Neuronal stem cell (in vitro differentiated cells): ENCODE results near the gene DVL2.
A peak's percentile ranks its signal among the peaks of the same experiment; 100 is the strongest.

ENCODE experiments used
- DNase-seq: peaks from one replicate; pipeline ENCODE4 v3.0.0-alpha.2; 2013; ENCODE audit warnings: low spot score
- H2AFZ ChIP-seq: one replicate; pipeline ENCODE4 v1.6.1; 2013; ENCODE audit warnings: mild to moderate bottlenecking, low read length, inconsistent platforms
- H2AK5ac ChIP-seq: 2 replicates; pipeline ENCODE4 v1.6.1; 2013; ENCODE audit warnings: low read depth, mild to moderate bottlenecking, inconsistent platforms, low read length, moderate library complexity, mixed read lengths
- H2BK120ac ChIP-seq: 2 replicates; pipeline ENCODE4 v1.6.1; 2013; ENCODE audit warnings: low read depth, mild to moderate bottlenecking, inconsistent platforms, low read length, moderate library complexity, mixed read lengths
- H2BK12ac ChIP-seq: one replicate; pipeline ENCODE4 v1.6.1; 2013; ENCODE audit warnings: low read length, inconsistent platforms
- H2BK15ac ChIP-seq: 2 replicates; pipeline ENCODE4 v1.6.1; 2013; ENCODE audit warnings: mild to moderate bottlenecking, low read length, inconsistent platforms, mixed read lengths
- H2BK5ac ChIP-seq: one replicate; pipeline ENCODE4 v1.6.1; 2013; ENCODE audit warnings: inconsistent platforms, mild to moderate bottlenecking, low read length, moderate library complexity
- H3K14ac ChIP-seq: one replicate; pipeline ENCODE4 v1.6.1; 2013; ENCODE audit warnings: low read length, inconsistent platforms
- H3K18ac ChIP-seq: 2 replicates; pipeline ENCODE4 v1.6.1; 2013; ENCODE audit warnings: low read length, inconsistent platforms
- H3K23ac ChIP-seq: 2 replicates; pipeline ENCODE4 v1.6.1; 2013; ENCODE audit warnings: low read depth, mild to moderate bottlenecking, mixed read lengths, low read length, inconsistent platforms; ENCODE audit not compliant: poor library complexity
- H3K27ac ChIP-seq: replicated peaks from 3 replicates; pipeline ENCODE4 v1.5.1; 2013; ENCODE audit warnings: low read length, inconsistent platforms
- H3K27me3 ChIP-seq, 3 experiments: 2 replicates each; pipeline ENCODE4 v1.6.1; 2013; ENCODE audit warnings: low read length in 3 of 3, mild to moderate bottlenecking in 2 of 3, inconsistent platforms in 1 of 3, low read depth in 1 of 3, mixed read lengths in 1 of 3, moderate library complexity in 1 of 3; ENCODE audit not compliant: control insufficient read depth in 3 of 3, insufficient read depth in 3 of 3
- H3K36me3 ChIP-seq, 2 donors: replicated peaks in 1 of 2; 2 replicates each; pipeline ENCODE4 v1.6.1; 2013; ENCODE audit warnings: low read length in 2 of 2; ENCODE audit not compliant: control insufficient read depth in 2 of 2, insufficient read depth in 2 of 2
- H3K4ac ChIP-seq: 2 replicates; pipeline ENCODE4 v1.6.1; 2013; ENCODE audit warnings: inconsistent platforms, mild to moderate bottlenecking, low read length, moderate library complexity
- H3K4me1 ChIP-seq, 2 donors: 1 replicate in 1 of 2; 2 replicates in 1 of 2; pipeline ENCODE4 v1.6.1; 2013; ENCODE audit warnings: low read length in 2 of 2, low read depth in 1 of 2; ENCODE audit not compliant: control insufficient read depth in 2 of 2, insufficient read depth in 1 of 2
- H3K4me2 ChIP-seq: one replicate; pipeline ENCODE4 v1.6.1; 2013; ENCODE audit warnings: mild to moderate bottlenecking, low read length, inconsistent platforms; ENCODE audit not compliant: insufficient read depth, poor library complexity, severe bottlenecking
- H3K4me3 ChIP-seq, 2 donors: 2 replicates each; pipeline ENCODE4 v1.5.1; 2013; ENCODE audit warnings: low read length in 2 of 2, mild to moderate bottlenecking in 2 of 2, inconsistent platforms in 1 of 2, moderate library complexity in 1 of 2
- H3K79me1 ChIP-seq: one replicate; pipeline ENCODE4 v1.6.1; 2013; ENCODE audit warnings: low read depth, mild to moderate bottlenecking, inconsistent platforms, low read length, moderate library complexity
- H3K9ac ChIP-seq: one replicate; pipeline ENCODE4 v1.6.1; 2013; ENCODE audit warnings: mild to moderate bottlenecking, low read depth, low read length, inconsistent platforms; ENCODE audit not compliant: poor library complexity
- H3K9me3 ChIP-seq, 2 donors: replicated peaks in 1 of 2; 2 replicates each; pipeline versions ENCODE3 to v1.6.1; 2013; ENCODE audit warnings: low read length in 2 of 2, mild to moderate bottlenecking in 2 of 2, inconsistent platforms in 1 of 2, low read depth in 1 of 2, mixed read lengths in 1 of 2, moderate library complexity in 1 of 2; ENCODE audit not compliant: control insufficient read depth in 2 of 2, insufficient read depth in 1 of 2
- H4K8ac ChIP-seq: one replicate; pipeline ENCODE4 v1.6.1; 2013; ENCODE audit warnings: low read depth, mild to moderate bottlenecking, inconsistent platforms, low read length, moderate library complexity
- H4K91ac ChIP-seq: one replicate; pipeline ENCODE4 v1.6.1; 2013; ENCODE audit warnings: low read length, low read depth, mild to moderate bottlenecking, inconsistent platforms; ENCODE audit not compliant: poor library complexity
- WGBS, 2 donors: extraction: QIAGEN DNeasy Blood & Tissue Kit; methylation state at CpG; one replicate each; pipeline ENCODE4 v1.1.7; 2013; ENCODE audit warnings: missing lambda C conversion rate in 2 of 2, mixed read lengths in 1 of 2; ENCODE audit not compliant: insufficient read length in 2 of 2, insufficient replicate concordance in 1 of 2; ENCODE audit errors: extremely low coverage in 2 of 2; 5-methylcytosine and 5-hydroxymethylcytosine counted together

The DVL2 gene

GRCh38 chr17:7260151-7260550, 25.8 kb upstream of the DVL2 start:
- no peak overlapping the region for H3K14ac ChIP-seq
- H2AK5ac ChIP-seq: peak overlapping the region; percentile 88
- H3K4me3 ChIP-seq: no peak overlapping the region

GRCh38 chr17:7259555-7259889, 25.2 kb upstream of the DVL2 start:
- Histone ChIP-seq H3K36me3 (peaks cover 23 to 61% of the 10 kb centered on the region in 2 donors), H3K9ac (no peak overlapping the region), H2BK120ac (no peak overlapping the region), H3K79me1 (peaks cover 5% of the 10 kb centered on the region), H4K8ac (no peak overlapping the region), H3K4me2 (no peak overlapping the region), H3K4me1 (peaks cover 7 to 11% of the 10 kb centered on the region in 2 donors), H2BK5ac (no peak overlapping the region), H3K4me3 (no peak overlapping the region), H2AFZ (no peak overlapping the region), H3K27ac (no peak overlapping the region), H3K27me3 (peaks cover 20 to 44% (median 43%) of the 10 kb centered on the region in 3 experiments), H3K18ac (no peak overlapping the region), H3K9me3 (no peaks in the 10 kb centered on the region), H2BK12ac (no peak overlapping the region), H2AK5ac (no peak overlapping the region), H4K91ac (no peak overlapping the region), H3K23ac (no peak overlapping the region), H3K14ac (no peak overlapping the region), H2BK15ac (no peak overlapping the region), H3K4ac (no peak overlapping the region)
- no CpG with 5 or more reads among the region's 6 CpGs for WGBS, 2 donors
- no peak for DNase-seq

More at GRCh38 chr17:7260151-7260550, 25.8 kb upstream of the DVL2 start:
- Histone ChIP-seq H4K91ac (no peak overlapping the region), H2BK15ac (no peak overlapping the region), H3K9me3 (no peaks in the 10 kb centered on the region), H2BK120ac (no peak overlapping the region), H3K4ac (no peak overlapping the region), H3K27me3 (peaks cover 20 to 45% (median 44%) of the 10 kb centered on the region in 3 experiments), H3K4me1 (peaks cover 7 to 11% of the 10 kb centered on the region in 2 donors), H2AFZ (no peak overlapping the region), H3K23ac (no peak overlapping the region), H3K9ac (no peak overlapping the region), H4K8ac (no peak overlapping the region), H3K18ac (no peak overlapping the region), H3K4me2 (no peak overlapping the region), H3K79me1 (peaks cover 5% of the 10 kb centered on the region), H3K27ac (no peak overlapping the region), H2BK12ac (no peak overlapping the region), H3K36me3 (peaks cover 20 to 55% of the 10 kb centered on the region in 2 donors), H2BK5ac (no peak overlapping the region)
- WGBS, 2 donors: no CpG with 5 or more reads among the region's 4 CpGs
- DNase-seq: no peak

- H3K27me3 ChIP-seq: peaks cover 20 to 39% (median 39%) of the 10 kb centered on the region in 3 experiments
- no peak overlapping the region for H2BK5ac ChIP-seq
- H2BK12ac ChIP-seq: no peak overlapping the region
- no CpG with 5 or more reads among the region's 7 CpGs for WGBS, 2 donors
- H3K4me1 ChIP-seq: peaks cover 7 to 11% of the 10 kb centered on the region in 2 donors
- H3K23ac ChIP-seq: no peak overlapping the region
- peaks cover 5% of the 10 kb centered on the region for H3K79me1 ChIP-seq
- H2AFZ ChIP-seq: no peak overlapping the region
- no peak overlapping the region for H3K4ac ChIP-seq
- peaks cover 23 to 67% of the 10 kb centered on the region in 2 donors for H3K36me3 ChIP-seq
- no peak for DNase-seq
- H2AK5ac ChIP-seq: no peak overlapping the region
- H4K8ac ChIP-seq: no peak overlapping the region
- H2BK15ac ChIP-seq: no peak overlapping the region
- no peak overlapping the region for H3K18ac ChIP-seq
- H4K91ac ChIP-seq: no peak overlapping the region
- H3K4me3 ChIP-seq: no peak overlapping the region
- H3K14ac ChIP-seq: no peak overlapping the region
- H3K9ac ChIP-seq: no peak overlapping the region
- H3K9me3 ChIP-seq: no peaks in the 10 kb centered on the region
- H3K4me2 ChIP-seq: no peak overlapping the region
- no peak overlapping the region for H3K27ac ChIP-seq
- no peak overlapping the region for H2BK120ac ChIP-seq
These were observed 24.6 kb upstream of the DVL2 start for GRCh38 chr17:7258731-7259554.

- Histone ChIP-seq H3K27ac (no peak overlapping the region), H2BK12ac (no peak overlapping the region)
These were observed 22.6 kb upstream of the DVL2 start for GRCh38 chr17:7256766-7257456.

More at GRCh38 chr17:7256766-7257456, 22.6 kb upstream of the DVL2 start:
- no peak overlapping the region for H3K14ac ChIP-seq
- no peak for DNase-seq
- H2AFZ ChIP-seq: no peak overlapping the region
- no peak overlapping the region for H3K4ac ChIP-seq
- peaks cover 23 to 73% of the 10 kb centered on the region in 2 donors for H3K36me3 ChIP-seq
- no peak overlapping the region for H3K4me2 ChIP-seq
- H2BK5ac ChIP-seq: no peak overlapping the region
- no peak overlapping the region for H3K23ac ChIP-seq
- no peak overlapping the region for H4K91ac ChIP-seq
- H3K27me3 ChIP-seq: peaks cover 9 to 19% (median 18%) of the 10 kb centered on the region in 3 experiments
- H2BK15ac ChIP-seq: no peak overlapping the region
- no peak overlapping the region for H3K18ac ChIP-seq
- WGBS, 2 donors: no CpG with 5 or more reads among the region's 8 CpGs
- H2BK120ac ChIP-seq: no peak overlapping the region
- no peaks in the 10 kb centered on the region for H3K9me3 ChIP-seq
- no peak overlapping the region for H3K4me3 ChIP-seq
- peaks cover 2 to 3% of the 10 kb centered on the region in 2 donors for H3K4me1 ChIP-seq
- H3K9ac ChIP-seq: peak overlapping the region; percentile 35
- H4K8ac ChIP-seq: no peak overlapping the region
- peaks cover 5% of the 10 kb centered on the region for H3K79me1 ChIP-seq
- no peak overlapping the region for H2AK5ac ChIP-seq
